Measurements from ENCODE around the gene FHIT. TPM values are rescaled to one million over a fixed set of nuclear protein-coding genes. Genes with fewer than 3 reads are reported as not detected.

Gene FHIT
- total and polyA plus RNA-seq, 2 experiments from 2014 or later: 9.7 to 16.2 TPM

DNA sequence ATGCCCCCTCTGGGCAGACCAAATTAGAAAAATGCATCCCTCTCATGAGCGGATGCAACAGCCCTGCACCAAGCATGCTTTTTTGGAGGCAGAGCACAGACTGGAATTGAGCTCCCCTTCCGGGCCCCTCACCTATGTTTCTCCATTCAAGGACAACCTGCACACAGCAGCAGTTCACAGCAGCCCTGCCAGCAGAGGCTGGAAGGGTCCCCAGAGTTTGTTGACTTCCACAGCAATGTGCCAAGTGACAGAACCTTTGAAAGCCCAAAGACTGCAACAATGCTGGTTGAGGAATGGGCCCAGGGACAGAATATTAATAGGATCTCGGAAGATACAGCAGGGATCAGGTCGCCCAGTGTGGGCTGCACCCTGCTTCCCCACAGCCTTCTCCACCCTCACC, 650.4 kb downstream of the FHIT start:
- H2AFZ ChIP-seq: no peak overlapping the region
- H3K4me2 ChIP-seq: no peak overlapping the region
- peaks cover 13% of the 10 kb centered on the region for H3K4me1 ChIP-seq (ENCODE audit: insufficient read depth)
- TF ChIP-seq EZH2phosphoT487 (IDR thresholded peaks at IDR 0.05; ENCODE audit: low read depth, severe bottlenecking, unreplicated experiment): no peak
- TF ChIP-seq, protein P1, sequence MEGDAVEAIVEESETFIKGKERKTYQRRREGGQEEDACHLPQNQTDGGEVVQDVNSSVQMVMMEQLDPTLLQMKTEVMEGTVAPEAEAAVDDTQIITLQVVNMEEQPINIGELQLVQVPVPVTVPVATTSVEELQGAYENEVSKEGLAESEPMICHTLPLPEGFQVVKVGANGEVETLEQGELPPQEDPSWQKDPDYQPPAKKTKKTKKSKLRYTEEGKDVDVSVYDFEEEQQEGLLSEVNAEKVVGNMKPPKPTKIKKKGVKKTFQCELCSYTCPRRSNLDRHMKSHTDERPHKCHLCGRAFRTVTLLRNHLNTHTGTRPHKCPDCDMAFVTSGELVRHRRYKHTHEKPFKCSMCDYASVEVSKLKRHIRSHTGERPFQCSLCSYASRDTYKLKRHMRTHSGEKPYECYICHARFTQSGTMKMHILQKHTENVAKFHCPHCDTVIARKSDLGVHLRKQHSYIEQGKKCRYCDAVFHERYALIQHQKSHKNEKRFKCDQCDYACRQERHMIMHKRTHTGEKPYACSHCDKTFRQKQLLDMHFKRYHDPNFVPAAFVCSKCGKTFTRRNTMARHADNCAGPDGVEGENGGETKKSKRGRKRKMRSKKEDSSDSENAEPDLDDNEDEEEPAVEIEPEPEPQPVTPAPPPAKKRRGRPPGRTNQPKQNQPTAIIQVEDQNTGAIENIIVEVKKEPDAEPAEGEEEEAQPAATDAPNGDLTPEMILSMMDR (IDR thresholded peaks at IDR 0.05; ENCODE audit: poor library complexity): no peak
- TF ChIP-seq EZH2 (IDR thresholded peaks at IDR 0.05; ENCODE audit: borderline replicate concordance): no peak
- no peak overlapping the region for H3K4me3 ChIP-seq
- WGBS (ENCODE audit: low lambda C conversion rate, missing lambda C conversion rate): 91% methylated on average over 4 of the region's 4 CpGs
- H3K9me2 ChIP-seq (replicated peaks; ENCODE audit: insufficient read depth): no peaks in the 10 kb centered on the region
- H3K27me3 ChIP-seq: no peaks in the 10 kb centered on the region
- DNase-seq (ENCODE audit: low spot score): no peak
- no peaks in the 10 kb centered on the region for H4K20me1 ChIP-seq (ENCODE audit: insufficient read depth, poor library complexity, severe bottlenecking)
- no peaks in the 10 kb centered on the region for H3K79me2 ChIP-seq
- no peaks in the 10 kb centered on the region for H3K36me3 ChIP-seq (replicated peaks; ENCODE audit: insufficient read depth, low read depth)
- no peak overlapping the region for H3K27ac ChIP-seq
- no peaks in the 10 kb centered on the region for H3K9me3 ChIP-seq (ENCODE audit: low read depth)

DNA sequence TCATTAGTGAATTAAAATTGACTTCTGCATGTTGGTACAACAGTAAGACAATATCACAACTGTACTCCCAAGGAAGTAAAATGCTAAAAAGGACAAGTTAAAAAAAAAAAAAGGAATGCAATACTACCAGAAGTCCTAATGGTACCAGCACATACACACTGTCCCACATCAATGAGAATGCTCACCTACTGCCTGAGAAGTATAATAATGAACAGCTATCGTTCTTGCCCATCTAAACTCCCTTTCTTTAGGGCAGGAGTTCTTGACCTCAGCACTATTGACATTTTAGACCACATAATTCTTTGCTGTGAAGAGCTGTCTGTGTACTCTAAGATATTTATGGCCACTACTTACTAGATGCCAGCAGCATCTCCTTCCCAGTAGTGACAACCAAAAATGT, 651.7 kb downstream of the FHIT start:
- no peak overlapping the region for H3K4me2 ChIP-seq
- H2AFZ ChIP-seq: no peak overlapping the region
- no peaks in the 10 kb centered on the region for H4K20me1 ChIP-seq (ENCODE audit: insufficient read depth, poor library complexity, severe bottlenecking)
- no peaks in the 10 kb centered on the region for H3K9me2 ChIP-seq (replicated peaks; ENCODE audit: insufficient read depth)
- no peak for DNase-seq (ENCODE audit: low spot score)
- H3K27me3 ChIP-seq: no peaks in the 10 kb centered on the region
- no peak overlapping the region for H3K4me3 ChIP-seq
- no peaks in the 10 kb centered on the region for H3K36me3 ChIP-seq (replicated peaks; ENCODE audit: insufficient read depth, low read depth)
- peaks cover 13% of the 10 kb centered on the region for H3K4me1 ChIP-seq (ENCODE audit: insufficient read depth)
- H3K9me3 ChIP-seq (ENCODE audit: low read depth): no peaks in the 10 kb centered on the region
- H3K27ac ChIP-seq: no peak overlapping the region
- no peaks in the 10 kb centered on the region for H3K79me2 ChIP-seq
- TF ChIP-seq EZH2phosphoT487 (IDR thresholded peaks at IDR 0.05; ENCODE audit: low read depth, severe bottlenecking, unreplicated experiment): no peak
- TF ChIP-seq EZH2 (IDR thresholded peaks at IDR 0.05; ENCODE audit: borderline replicate concordance): no peak
- TF ChIP-seq, protein P1 (IDR thresholded peaks at IDR 0.05; ENCODE audit: poor library complexity): no peak
- WGBS (ENCODE audit: low lambda C conversion rate, missing lambda C conversion rate): 51% methylated on average over 1 of the region's 1 CpG

DNA sequence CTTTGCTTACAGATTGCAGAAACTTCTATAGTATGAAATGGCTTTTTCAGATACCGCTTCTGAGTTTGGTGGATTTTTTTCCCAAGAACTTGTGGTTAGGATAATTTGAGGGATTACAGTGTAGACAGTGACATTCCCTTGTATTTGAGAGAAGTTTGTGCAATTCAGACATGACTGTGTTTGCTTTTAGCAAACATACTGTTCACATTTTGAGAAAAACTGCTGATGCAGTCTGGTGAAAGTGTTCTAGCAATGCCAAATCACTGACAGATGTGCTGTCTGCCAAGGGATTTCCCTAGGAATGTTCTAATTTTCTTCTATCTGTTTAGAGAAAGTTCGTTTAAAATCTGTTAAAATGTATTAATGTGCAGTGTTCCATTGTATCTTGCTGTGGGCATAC, 652.6 kb downstream of the FHIT start:
- TF ChIP-seq, protein P1 (IDR thresholded peaks at IDR 0.05; ENCODE audit: poor library complexity): no peak
- TF ChIP-seq EZH2phosphoT487 (IDR thresholded peaks at IDR 0.05; ENCODE audit: low read depth, severe bottlenecking, unreplicated experiment) (no peak), EZH2 (IDR thresholded peaks at IDR 0.05; ENCODE audit: borderline replicate concordance) (no peak)
- H3K9me3 ChIP-seq (ENCODE audit: low read depth): no peaks in the 10 kb centered on the region
- no peaks in the 10 kb centered on the region for H3K9me2 ChIP-seq (replicated peaks; ENCODE audit: insufficient read depth)
- WGBS (ENCODE audit: low lambda C conversion rate, missing lambda C conversion rate): 21% methylated on average over 2 of the region's 2 CpGs
- no peaks in the 10 kb centered on the region for H4K20me1 ChIP-seq (ENCODE audit: insufficient read depth, poor library complexity, severe bottlenecking)
- H3K79me2 ChIP-seq: no peaks in the 10 kb centered on the region
- H3K4me2 ChIP-seq: peak overlapping the region; percentile 43
- no peak overlapping the region for H3K27ac ChIP-seq
- DNase-seq (ENCODE audit: low spot score): peak; percentile 10
- H3K27me3 ChIP-seq: no peaks in the 10 kb centered on the region
- peaks cover 13% of the 10 kb centered on the region for H3K4me1 ChIP-seq (ENCODE audit: insufficient read depth)
- no peaks in the 10 kb centered on the region for H3K36me3 ChIP-seq (replicated peaks; ENCODE audit: insufficient read depth, low read depth)
- no peak overlapping the region for H3K4me3 ChIP-seq
- no peak overlapping the region for H2AFZ ChIP-seq

DNA sequence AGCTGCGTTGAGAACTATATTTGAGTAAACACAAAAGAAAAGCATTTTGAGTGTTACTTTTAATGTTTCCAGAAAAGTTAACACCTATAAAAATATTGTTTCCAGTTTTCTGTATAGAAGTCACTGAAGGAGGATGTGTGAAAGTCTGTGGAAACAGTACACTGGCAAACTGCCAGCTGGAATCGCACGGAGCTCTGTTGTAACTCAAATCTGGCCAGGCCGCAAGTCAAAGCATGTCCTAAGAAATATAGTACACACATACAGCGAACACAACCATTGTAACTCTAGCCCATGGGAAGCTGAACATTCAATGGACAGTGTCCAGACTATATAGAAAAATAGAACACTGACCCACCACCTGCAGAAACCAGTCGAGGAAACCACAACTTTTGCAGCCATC, 657.2 kb downstream of the FHIT start:
- H3K4me3 ChIP-seq: no peak overlapping the region

More for the DNA sequence above, 657.2 kb downstream of the FHIT start:
- TF ChIP-seq EZH2phosphoT487 (IDR thresholded peaks at IDR 0.05; ENCODE audit: low read depth, severe bottlenecking, unreplicated experiment) (no peak), EZH2 (IDR thresholded peaks at IDR 0.05; ENCODE audit: borderline replicate concordance) (no peak)
- TF ChIP-seq, protein P1 (IDR thresholded peaks at IDR 0.05; ENCODE audit: poor library complexity): no peak
- Histone ChIP-seq H4K20me1 (ENCODE audit: insufficient read depth, poor library complexity, severe bottlenecking) (no peaks in the 10 kb centered on the region), H3K4me2 (no peak overlapping the region), H3K27ac (no peak overlapping the region), H2AFZ (no peak overlapping the region), H3K27me3 (no peaks in the 10 kb centered on the region), H3K9me3 (ENCODE audit: low read depth) (no peaks in the 10 kb centered on the region), H3K9me2 (replicated peaks; ENCODE audit: insufficient read depth) (no peaks in the 10 kb centered on the region), H3K79me2 (no peaks in the 10 kb centered on the region), H3K4me1 (ENCODE audit: insufficient read depth) (peaks cover 7% of the 10 kb centered on the region), H3K36me3 (replicated peaks; ENCODE audit: insufficient read depth, low read depth) (no peaks in the 10 kb centered on the region)
- WGBS (ENCODE audit: low lambda C conversion rate, missing lambda C conversion rate): 40% methylated on average over 6 of the region's 6 CpGs
- DNase-seq (ENCODE audit: low spot score): peak; percentile 62

Measured in hepatocyte (in vitro differentiated cells).